HTERT RPE-1 (cell line): ENCODE measurements around the gene ABLIM1.

Experiments
- in situ Hi-C: fragments of 300-500 bp; cut with MboI; formaldehyde crosslinking; loops from 4 replicates; pipeline ENCODE4 v1.14.3; 2020; ENCODE audit warnings: low sequenced_read_pairs

The ABLIM1 gene

GRCh38 chr10:114523876-114524275 lies 134.2 kb downstream of the ABLIM1 start:
- in situ Hi-C loops: no loop called here

DNA sequence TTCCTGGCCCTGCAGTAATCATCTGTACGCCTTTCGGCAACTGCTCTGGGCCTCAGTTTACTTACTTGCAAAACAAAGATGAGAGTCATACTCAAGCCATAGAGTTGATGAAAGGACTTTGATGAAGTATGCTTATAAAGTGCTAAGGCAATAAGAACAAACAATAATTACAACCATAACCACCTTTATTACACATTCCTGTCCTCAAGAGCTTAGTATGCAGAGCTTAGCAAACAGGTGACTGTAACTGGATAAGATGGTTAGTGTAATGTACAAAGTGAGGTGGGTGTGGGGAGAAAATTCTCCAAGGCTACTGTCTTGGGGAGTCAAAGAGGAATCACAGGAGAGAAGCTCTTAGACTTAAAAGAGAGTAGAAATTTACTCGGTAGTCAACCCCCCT lies 136.8 kb downstream of the ABLIM1 start:
- in situ Hi-C loops: no loop called here

GRCh38 chr10:114520453-114520852 lies 137.6 kb downstream of the ABLIM1 start:
- in situ Hi-C loops: no loop called here

DNA sequence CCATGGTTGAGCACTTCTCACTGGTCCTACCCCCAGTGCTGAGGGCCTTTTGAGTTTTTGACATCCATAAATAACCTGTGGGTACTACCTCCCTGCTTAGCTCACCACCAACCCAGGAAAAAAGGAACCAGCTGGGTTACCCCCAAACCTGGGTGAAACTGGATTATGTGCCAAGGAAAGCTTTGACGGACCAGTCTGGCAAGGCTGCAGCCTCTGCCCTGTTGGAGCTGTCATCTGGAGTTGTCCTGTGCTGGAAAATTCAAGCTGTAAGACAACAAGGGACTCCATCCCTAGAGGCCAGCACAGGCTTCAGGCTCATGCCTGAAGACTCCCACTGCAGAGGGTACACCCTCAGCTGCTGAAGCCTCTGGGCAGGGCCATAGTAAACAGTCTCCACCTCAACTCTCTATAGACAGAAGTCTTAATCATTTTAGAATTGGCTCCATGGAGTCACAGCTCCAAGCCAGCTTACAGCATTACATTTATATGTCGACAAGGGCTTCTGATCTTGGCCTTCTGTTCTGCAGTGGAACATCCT lies 138.2 kb downstream of the ABLIM1 start:
- in situ Hi-C loops: no loop called here

DNA sequence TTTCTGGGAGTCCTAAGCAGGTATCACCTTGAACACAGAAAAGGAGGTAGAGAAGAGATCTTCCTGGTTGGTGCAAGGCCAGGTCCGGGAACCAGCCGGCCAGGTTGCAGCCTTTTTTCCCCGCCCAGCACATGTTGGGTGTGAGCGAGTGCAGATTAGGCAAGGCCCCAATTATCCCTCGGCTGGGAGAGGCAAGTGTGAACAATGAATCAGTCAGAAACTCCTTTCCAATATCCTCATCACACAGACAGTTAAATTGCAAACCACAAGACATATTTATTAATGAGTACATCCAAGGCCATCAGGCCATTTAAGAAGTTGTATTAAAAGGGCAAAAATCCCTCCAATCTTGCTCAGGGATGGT lies 138.8 kb downstream of the ABLIM1 start:
- in situ Hi-C loops: no loop called here

DNA sequence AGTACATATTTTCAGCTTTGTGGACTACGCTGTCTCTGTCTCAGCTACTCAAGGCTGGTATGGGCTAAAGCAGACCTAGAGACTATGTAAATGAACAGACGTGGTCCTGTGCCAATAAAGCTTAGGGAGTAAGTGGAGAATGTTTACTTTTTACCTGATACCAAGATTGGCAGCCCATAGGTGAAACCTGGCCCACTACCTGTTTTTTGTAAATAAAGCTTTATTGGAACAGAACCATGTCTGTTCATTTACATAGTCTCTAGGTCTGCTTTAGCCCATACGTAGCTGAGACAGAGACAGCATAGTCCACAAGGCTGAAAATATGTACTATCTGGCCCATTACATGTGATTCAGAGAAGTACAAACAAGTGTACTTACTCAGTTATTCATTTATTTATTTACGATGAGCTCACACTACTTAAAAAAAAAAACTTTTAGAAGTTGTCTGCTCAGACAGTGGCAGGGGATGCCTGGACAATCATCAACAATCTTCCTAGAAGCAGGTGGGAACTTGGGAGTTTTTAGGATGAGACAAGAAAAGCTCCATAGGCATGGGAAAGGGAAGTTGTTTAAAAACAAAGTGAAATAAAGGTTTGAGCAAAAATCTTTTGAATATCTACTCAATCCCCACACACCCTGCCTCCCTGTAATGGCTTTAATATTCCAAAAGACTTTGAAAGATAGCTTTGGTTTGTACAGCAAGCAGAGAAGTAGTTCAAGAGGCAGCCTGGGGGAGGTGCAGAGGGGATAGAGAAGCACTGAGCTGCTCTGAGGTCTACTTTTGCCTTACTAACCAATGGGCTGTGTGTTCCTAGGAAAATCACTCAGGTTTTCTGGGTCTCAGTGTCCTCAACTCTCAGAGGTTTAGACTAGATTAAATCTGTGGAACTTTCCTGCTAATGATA lies 139.4 kb downstream of the ABLIM1 start:
- in situ Hi-C loops: no loop called here

GRCh38 chr10:114517368-114518250 lies 140.5 kb downstream of the ABLIM1 start:
- in situ Hi-C loops: no loop called here

GRCh38 chr10:114516356-114516755 lies 141.7 kb downstream of the ABLIM1 start:
- in situ Hi-C loops: no loop called here

- in situ Hi-C loops: no loop called here
These were observed 142.7 kb downstream of the ABLIM1 start for GRCh38 chr10:114515298-114515914.

GRCh38 chr10:114513381-114513792 lies 144.7 kb downstream of the ABLIM1 start:
- in situ Hi-C loops: no loop called here

DNA sequence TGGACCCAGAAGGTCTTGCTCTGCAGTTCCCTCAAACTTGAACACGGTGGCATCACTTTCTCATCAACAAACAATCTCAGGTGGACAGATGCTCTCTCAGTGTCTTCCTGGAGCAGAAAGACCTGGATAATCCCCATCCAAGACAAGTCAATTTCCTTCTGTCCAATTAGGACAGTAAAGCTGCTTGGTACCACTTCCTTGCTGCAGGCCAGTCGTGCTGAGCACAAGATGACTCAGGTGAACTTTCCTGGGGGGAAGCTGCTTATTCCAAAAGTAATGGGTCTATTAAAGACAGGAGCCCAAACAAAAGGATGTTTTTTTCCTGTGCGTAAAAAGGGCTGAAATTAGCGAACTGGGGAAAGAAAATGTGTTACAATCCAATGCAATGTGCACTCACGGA lies 146.2 kb downstream of the ABLIM1 start:
- in situ Hi-C loops: no loop called here

DNA sequence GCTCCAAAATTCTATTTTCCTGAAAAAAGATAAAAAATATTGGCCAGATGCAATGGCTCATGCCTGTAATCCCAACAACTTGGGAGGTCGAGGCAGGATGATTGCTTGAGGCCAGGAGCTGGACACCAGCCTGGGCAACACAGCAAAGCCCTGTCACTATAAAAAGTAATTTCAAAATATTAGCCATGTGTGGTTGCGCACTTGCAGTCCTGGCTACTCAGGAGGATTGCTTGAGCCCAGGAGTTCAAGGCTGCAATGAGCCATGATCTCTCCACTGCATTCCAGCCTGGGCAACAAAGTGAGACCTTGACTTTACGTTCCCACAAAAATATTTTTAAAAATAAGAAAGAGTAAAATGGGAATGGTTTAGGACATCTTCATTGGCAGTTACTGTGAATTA lies 149.7 kb downstream of the ABLIM1 start:
- in situ Hi-C loops: no loop called here

DNA sequence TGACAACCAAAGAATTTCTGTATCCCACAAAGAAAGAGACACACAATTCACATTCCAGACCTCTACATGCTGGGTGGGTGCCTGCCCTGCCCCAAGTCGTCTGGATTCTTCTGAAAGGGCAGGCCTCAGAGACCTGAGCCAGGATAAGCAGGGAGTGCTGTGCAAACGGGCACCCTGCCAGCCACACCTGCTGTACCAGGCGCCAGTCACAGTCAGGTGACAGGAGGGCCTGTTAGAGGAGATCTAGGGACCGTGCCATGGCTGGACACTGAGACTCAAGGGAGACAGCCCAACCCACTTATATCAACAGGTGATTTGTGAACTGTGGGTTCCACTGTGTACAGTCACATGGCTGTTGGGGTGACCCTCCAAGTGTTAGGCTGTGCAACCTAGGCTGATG lies 150.6 kb downstream of the ABLIM1 start:
- in situ Hi-C loops: no loop called here

GRCh38 chr10:114506871-114507385 lies 151.1 kb downstream of the ABLIM1 start:
- in situ Hi-C loops: no loop called here

DNA sequence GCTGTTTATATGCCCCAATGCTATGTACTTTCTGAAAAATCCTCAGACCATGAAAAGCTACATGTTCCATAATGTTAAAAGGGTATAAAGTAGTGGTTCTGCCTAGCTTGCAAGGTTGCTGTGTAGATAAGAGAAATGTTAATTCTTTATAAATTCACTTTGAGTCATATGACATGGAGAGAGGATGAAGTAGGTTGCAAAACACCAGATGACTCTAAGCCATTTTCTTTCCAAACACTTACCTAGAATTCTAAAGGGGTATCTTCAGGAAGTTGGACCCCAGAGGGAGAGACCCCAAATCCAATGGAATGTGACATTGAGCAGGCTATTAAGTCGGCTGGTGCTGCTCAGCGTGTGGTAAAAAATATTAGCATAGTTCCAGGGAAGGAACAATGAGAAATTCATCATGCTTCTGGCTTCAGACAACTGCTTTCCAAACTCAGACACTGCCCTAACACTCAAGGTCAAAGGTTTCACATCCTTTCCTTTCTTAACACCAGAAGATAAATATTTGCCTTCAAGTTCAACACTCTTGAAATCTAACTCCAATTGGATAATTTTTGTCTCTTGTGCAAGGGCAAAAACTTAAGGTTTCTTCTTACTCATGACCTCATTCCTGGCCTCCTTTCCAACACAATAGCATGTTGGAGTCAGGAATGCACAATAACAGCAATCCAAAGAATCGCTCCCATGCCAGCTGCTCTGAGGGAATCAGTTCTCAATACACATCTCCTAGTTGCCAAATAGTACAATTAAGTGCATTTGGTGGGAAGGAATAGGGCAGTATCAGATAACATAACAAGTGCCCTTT lies 153.1 kb downstream of the ABLIM1 start:
- in situ Hi-C loops: no loop called here

DNA sequence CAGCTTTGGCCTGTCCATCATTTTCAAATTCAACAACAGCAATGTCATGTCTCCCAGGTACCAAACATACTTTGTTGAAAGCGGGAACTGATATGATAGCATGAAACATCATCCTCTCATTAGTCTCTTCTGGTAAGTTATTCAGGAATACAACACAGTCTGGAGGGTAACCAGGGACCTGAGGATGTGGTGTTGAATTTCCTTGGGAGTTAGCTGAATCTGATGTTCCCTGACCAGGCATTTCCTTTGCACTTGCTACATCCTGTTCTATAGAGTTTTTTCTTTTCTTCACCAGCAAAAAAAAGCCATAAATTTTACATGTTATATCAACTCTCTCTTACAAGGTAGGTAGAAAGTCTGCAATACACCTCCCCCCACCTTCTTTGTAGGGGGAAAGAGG lies 156.0 kb downstream of the ABLIM1 start:
- in situ Hi-C loops: no loop called here

GRCh38 chr10:114501650-114502049 lies 156.4 kb downstream of the ABLIM1 start:
- in situ Hi-C loops: no loop called here

DNA sequence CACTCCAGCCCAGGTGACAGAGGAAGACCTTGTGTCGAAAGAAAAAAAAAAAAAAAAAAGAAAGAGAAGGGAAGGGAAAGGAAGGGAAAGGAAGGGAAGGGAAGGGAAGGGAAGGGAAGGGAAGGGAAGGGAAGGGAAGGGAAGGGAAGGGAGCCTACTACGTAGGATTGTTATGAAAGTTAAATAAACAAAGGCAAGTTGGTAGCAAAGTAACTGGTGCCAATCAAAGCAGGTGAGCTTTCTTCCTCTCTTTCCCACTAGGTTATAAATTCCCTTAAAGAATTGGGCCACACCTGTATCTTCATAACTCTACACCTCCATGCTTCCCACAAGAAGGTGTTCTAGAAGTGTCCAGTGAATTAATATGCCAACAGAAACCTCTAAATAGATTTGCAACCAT lies 157.4 kb downstream of the ABLIM1 start:
- in situ Hi-C loops: no loop called here

- in situ Hi-C loops: no loop called here
These were observed 158.4 kb downstream of the ABLIM1 start for GRCh38 chr10:114499630-114500190.

DNA sequence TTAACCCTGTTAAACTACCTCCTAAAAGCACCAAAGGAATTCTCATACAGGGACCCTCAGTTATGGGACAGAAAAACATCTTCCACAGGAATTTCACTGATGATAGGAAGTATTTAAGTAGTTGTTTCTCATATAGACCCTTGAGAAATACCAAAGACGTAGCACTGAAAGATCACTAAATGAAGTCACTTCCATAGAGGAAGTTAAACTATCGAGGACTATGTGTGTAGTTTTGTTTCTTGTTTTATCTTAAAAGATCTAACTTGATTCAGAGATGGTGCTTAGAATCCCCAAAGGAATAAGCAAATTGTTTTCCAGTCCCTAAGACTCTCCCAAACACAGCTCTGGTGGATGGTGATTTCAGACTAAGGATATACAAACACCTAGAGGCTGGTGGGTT lies 159.0 kb downstream of the ABLIM1 start:
- in situ Hi-C loops: no loop called here
